ENCODE measurements around the gene ATP13A4.

DNA sequence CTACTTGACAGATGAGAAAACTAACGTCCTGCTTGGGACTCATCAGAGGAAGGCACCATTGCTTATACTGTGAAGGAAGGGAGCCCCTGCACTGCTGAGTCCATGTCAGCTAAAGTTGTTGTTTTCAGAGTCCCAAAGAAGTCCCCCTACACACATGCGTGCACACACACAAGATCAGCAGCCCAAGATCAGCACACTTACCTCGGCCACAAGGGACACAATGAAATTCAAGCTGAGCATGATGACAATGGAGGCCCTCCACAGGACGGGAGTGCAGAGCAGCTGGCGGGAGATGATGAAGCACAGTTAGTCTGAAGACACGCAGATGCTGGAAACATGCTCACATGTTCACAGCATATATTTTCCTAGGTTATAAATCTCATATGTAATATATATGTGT lies 147.6 kb downstream of the ATP13A4 start:
- TF ChIP-seq, protein P1, sequence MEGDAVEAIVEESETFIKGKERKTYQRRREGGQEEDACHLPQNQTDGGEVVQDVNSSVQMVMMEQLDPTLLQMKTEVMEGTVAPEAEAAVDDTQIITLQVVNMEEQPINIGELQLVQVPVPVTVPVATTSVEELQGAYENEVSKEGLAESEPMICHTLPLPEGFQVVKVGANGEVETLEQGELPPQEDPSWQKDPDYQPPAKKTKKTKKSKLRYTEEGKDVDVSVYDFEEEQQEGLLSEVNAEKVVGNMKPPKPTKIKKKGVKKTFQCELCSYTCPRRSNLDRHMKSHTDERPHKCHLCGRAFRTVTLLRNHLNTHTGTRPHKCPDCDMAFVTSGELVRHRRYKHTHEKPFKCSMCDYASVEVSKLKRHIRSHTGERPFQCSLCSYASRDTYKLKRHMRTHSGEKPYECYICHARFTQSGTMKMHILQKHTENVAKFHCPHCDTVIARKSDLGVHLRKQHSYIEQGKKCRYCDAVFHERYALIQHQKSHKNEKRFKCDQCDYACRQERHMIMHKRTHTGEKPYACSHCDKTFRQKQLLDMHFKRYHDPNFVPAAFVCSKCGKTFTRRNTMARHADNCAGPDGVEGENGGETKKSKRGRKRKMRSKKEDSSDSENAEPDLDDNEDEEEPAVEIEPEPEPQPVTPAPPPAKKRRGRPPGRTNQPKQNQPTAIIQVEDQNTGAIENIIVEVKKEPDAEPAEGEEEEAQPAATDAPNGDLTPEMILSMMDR (IDR thresholded peaks at IDR 0.05) = no peak
- no peak for TF ChIP-seq POLR2A (IDR thresholded peaks at IDR 0.05)
